ENCODE data around the gene POU5F2.

Gene POU5F2, protein sequence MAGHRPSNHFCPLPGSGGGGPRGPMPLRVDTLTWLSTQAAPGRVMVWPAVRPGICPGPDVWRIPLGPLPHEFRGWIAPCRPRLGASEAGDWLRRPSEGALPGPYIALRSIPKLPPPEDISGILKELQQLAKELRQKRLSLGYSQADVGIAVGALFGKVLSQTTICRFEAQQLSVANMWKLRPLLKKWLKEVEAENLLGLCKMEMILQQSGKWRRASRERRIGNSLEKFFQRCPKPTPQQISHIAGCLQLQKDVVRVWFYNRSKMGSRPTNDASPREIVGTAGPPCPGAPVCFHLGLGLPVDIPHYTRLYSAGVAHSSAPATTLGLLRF

DNA sequence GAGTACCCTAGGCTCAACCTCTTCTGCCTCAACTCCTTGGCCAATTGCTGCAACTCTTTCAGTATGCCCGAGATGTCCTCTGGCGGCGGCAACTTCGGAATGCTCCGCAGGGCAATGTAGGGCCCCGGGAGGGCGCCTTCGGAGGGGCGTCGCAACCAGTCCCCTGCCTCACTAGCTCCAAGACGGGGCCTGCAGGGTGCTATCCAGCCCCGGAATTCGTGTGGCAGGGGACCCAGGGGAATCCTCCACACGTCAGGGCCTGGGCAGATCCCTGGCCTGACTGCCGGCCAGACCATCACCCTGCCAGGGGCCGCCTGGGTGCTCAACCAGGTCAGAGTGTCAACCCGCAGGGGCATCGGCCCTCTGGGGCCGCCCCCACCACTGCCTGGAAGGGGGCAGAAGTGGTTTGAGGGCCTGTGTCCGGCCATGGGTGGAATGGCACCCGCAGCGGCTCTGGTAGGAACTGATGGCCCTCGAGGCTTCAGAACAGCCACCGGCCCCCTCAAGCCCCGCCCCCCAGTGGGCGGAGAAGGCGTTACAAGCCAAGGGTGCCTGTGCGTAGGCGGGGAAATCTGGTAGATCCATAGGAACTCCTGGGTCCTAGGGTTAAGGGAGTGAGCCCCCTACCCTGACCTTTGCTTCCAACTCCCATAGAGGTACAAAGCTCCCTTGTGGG is at the start of gene POU5F2:
Gene POU5F2, minus strand, starts transcription at position 465 of the 676 bp plus-strand sequence. Its CDS starts 37 bp downstream, at position 428.
- no peak for DNase-seq

- DNase-seq: no peak
Observed at GRCh38 chr5:93790401-93790800, 49.0 kb upstream of the POU5F2 start.

- DNase-seq: no peak
Observed at GRCh38 chr5:93789173-93790067, 48.0 kb upstream of the POU5F2 start.

DNA sequence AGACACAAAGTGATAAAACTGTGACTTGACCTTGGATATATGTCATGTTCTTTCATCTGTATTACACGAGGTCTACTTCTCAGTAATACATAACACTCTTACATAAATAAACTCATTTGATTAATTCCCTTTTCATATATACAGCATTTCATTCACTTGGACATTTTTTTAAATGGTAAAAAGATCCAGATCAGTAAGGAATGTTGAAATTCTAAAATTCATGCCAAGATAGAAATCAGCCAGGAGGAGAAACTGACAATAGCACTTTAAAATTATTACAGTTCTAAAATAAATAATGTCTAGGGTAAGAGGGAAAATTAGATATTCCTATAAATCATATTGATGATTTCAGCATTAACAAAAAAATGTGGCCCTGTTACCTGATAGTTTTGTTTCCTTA is 46.2 kb upstream of the POU5F2 start:
- no peak for DNase-seq

DNA sequence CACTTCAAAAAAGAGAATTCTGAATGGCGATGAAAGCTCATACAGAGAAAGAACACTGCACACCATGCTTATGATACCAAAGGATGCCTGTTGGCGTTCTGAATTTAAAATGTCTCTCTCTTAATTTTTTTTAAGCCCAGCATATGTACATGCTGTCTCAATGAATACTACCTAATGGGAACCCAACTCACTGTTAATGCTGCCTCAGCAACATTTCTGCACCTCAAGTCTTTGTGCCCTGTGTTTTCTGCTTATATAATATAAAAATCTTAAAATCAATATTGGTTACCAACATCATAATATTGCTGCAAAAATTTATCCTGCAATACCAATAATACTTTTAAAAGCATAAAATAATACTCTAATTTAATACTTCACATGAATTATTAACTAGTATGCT is 44.1 kb upstream of the POU5F2 start:
- DNase-seq: no peak

GRCh38 chr5:93782978-93783377 is 41.6 kb upstream of the POU5F2 start:
- DNase-seq: no peak

DNA sequence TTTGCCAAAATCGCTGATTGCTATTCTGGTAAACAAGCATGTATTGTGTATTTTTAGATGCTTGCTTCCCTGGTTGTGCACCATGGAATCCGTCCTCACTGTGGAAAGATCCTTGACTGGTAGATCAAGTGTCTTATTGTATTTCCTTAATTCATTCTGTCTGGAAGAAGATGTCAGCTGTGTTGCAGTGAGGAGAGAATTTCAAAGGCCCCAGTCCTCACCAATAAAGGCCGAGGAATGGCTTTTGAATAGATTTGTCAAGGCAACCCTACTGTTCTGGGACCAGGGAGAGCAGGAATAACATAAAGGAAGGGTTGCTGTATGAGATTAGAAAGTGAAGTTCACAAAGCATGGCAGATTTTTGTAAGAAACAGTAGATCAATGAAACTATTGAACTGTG is 36.2 kb upstream of the POU5F2 start:
- no peak for DNase-seq

DNA sequence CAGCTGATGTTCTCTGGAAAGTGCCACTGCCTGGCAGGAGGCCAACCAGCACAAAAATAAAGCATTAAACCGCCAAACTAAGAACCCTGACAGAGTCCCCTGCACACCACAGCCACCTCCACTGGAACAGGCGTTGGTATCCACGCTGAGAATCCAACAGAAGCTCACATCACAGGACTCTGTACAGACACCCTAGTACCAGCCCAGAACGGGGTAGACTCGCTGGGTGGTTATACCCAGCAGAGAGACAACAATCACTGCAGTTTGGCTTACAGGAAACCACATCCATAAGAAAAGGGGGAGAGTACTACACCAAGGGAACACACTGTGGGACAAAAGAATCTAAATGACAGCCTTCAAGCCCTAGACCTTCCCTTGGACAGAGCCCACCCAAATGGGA is 15.0 kb upstream of the POU5F2 start:
- no peak for DNase-seq

DNA sequence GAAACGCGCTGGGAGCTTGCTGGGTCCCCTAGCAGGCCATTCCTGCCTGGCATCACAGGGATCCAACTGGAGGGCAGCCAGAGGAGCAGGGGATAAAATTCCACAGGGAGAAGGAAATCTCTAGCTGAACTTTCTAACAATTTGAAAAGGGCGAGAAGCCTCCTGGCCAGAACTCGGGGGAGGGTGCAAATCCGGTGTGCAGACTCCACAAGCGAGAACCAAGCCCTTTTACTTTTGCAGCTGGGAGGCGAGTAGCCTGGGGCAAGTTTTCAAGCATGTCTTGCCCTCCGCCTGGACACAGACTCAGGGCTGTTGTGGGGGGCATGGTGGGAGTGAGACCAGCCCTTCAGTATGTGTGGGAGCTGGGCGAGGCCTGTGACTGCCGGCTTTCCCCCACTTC is 14.3 kb upstream of the POU5F2 start:
- no peak for DNase-seq

GRCh38 chr5:93748875-93749397 is 7.5 kb upstream of the POU5F2 start:
- no peak for DNase-seq

DNA sequence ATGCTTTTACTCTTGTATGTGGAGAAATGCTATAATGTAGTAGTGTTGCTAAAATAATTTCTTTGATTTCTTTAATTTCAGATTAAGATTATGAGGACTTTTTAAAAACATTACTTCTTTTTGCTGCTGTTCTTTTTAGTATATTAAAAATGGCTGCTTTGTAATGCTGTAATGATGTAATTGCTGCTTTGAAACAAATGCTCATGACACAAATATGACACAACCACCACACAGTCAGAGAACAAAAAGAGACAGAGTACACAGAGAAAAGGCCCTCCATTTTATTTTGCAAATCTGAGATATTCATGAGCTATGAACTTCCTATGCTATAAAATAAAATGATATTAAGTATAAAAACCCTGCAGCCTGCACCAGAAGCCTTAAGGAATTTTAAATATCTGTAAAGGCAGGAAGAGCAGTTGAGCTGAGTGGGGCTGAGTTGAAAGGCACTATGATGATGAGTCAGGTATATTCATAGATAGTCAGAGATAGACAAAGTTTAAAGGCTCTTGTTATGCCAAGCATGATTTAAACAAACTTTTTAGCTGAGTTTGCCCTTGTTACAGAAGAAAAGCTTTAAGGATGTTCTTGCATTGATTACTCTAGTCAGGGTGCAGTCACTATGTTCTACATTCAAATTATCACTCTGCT is 5.1 kb upstream of the POU5F2 start:
- DNase-seq: no peak

DNA sequence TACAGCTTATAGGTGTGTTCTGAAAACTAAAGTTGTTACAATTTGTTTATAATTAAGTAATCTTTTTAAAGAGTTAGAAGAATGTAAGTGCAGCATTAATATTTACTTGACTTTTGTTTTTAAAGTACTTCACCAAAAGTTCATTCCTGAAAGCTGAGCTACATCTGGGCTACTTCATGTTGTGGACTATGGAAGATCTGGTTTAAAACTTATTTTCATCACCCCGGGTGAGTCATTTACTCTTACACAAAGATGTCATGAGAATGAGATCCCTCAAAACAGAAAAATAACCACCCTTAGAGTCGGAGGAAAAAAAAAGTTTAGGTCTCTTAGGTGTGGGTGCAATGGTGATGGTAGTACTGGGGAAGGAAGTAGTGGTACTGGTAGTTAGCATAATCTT is 5.1 kb downstream of the POU5F2 start:
- DNase-seq: no peak

GRCh38 chr5:93735378-93735777 is 6.0 kb downstream of the POU5F2 start:
- DNase-seq: no peak

GRCh38 chr5:93731987-93732386 is 9.4 kb downstream of the POU5F2 start:
- DNase-seq: no peak

GRCh38 chr5:93726595-93726994 is 14.8 kb downstream of the POU5F2 start:
- no peak for DNase-seq

GRCh38 chr5:93724791-93725190 is 16.6 kb downstream of the POU5F2 start:
- no peak for DNase-seq

DNA sequence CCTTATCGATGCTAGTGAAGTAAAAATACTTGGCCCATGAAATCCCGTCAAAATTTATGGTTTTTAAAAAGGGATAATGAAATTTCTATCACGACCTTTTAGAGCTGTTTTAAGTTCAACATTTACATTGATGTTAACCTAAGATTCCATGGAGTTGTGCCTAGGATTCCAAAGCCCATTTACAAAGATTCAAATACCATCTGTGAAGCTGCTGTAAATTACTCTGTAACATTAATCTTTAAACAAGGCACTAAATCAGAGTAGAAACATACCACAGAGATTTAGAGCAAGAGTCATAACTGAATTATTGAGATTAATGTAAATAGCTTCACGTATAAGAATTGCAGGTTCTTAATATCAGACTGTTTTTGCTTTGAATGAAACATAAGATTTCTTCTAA is 17.7 kb downstream of the POU5F2 start:
- DNase-seq: no peak

GRCh38 chr5:93723005-93723404 is 18.4 kb downstream of the POU5F2 start:
- DNase-seq: no peak

- no peak for DNase-seq
Observed at GRCh38 chr5:93722588-93722987, 18.8 kb downstream of the POU5F2 start.

- DNase-seq: no peak
Observed at GRCh38 chr5:93721511-93721910, 19.9 kb downstream of the POU5F2 start.

DNA sequence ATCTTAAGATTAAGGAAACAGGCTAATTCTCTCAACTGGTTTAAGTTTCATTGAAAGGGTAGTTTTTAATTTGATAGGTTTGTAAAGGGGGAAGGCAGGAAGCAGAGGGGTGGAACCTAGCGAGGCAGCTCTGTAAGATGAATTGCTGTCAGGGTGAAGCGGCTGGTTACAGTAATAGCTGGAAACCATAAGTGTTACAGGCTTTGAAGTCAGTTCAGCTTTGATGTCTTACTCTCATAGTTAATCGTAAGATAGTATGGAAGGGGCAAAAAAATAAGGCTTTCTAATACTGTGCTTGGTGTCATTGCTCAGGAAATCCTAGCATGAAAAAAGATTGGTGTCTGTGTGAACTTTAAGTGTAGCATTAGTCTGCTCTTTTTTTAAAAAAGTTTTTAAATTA is 20.3 kb downstream of the POU5F2 start:
- no peak for DNase-seq

GRCh38 chr5:93717162-93717561 is 24.2 kb downstream of the POU5F2 start:
- no peak for DNase-seq

DNA sequence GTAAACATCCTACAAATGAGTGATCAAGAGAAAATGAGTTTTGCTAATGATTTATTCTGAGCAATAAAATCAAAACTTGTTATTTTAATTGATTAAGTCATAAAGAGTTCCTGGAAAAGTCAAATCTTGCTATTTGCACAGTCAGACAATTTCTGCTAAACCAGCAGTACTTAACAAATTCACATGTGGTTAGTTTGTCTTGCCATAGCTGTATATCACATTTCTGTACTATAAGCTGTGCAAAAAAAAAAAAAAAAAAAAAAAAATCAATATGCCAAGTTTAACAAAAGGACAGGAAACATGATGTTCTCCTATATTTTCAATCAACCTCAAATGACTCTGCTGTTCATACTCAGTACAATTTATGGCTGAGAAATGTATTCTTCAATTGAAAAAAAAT is 24.9 kb downstream of the POU5F2 start:
- DNase-seq: no peak
